OCI-LY1 (cell line): ENCODE data around the gene AOAH.

ENCODE experiments used
- EZH2 ChIP-seq: fragments of 200-600 bp; sonication (generic), shearing (Covaris generic); IDR thresholded peaks from 2 replicates; pipeline ENCODE4 v1.8.0; 2017; ENCODE audit warnings: borderline replicate concordance, mixed run types, mild to moderate bottlenecking, antibody characterized with exemption, low read length, moderate library complexity, mixed read lengths
- TF ChIP-seq, protein P1 (sequence below): fragments of 200-600 bp; sonication (generic), shearing (Covaris generic); IDR thresholded peaks from 2 replicates; pipeline ENCODE4 v1.5.1; 2017; ENCODE audit warnings: mild to moderate bottlenecking, antibody characterized with exemption, low read length, moderate library complexity, mixed read lengths

DNA sequence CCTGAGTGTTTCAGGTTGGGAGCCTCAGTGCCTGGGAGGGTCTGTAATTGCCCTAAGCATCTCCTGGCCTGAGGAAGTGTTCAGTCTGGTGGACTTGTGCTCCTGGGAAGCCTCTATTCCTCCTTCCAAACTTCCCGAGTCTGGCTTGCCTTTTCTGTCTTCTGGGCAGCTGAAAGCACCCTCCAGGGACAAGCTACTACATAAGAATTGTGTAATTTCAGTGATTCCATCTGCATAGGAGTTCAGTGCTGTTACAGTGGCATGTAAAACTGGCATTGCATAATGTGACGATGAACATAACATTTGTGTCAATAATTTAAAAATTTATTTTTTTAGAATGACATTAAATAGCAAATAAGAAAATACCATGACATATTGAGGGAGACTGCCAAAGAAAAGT, 109.3 kb downstream of the AOAH start:
- TF ChIP-seq, protein P1, sequence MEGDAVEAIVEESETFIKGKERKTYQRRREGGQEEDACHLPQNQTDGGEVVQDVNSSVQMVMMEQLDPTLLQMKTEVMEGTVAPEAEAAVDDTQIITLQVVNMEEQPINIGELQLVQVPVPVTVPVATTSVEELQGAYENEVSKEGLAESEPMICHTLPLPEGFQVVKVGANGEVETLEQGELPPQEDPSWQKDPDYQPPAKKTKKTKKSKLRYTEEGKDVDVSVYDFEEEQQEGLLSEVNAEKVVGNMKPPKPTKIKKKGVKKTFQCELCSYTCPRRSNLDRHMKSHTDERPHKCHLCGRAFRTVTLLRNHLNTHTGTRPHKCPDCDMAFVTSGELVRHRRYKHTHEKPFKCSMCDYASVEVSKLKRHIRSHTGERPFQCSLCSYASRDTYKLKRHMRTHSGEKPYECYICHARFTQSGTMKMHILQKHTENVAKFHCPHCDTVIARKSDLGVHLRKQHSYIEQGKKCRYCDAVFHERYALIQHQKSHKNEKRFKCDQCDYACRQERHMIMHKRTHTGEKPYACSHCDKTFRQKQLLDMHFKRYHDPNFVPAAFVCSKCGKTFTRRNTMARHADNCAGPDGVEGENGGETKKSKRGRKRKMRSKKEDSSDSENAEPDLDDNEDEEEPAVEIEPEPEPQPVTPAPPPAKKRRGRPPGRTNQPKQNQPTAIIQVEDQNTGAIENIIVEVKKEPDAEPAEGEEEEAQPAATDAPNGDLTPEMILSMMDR, result no peak
- TF ChIP-seq EZH2, result no peak
